Measurements from ENCODE around the gene SLC25A12. TPM values are rescaled to one million over a fixed set of nuclear protein-coding genes. Genes with fewer than 3 reads are reported as not detected.

SLC25A12 gene
- total and polyA plus RNA-seq, 2 donors (not counting 3 experiments of a cell fraction or from before 2014, with no cell fraction given), result 13.6 to 17.1 TPM

DNA sequence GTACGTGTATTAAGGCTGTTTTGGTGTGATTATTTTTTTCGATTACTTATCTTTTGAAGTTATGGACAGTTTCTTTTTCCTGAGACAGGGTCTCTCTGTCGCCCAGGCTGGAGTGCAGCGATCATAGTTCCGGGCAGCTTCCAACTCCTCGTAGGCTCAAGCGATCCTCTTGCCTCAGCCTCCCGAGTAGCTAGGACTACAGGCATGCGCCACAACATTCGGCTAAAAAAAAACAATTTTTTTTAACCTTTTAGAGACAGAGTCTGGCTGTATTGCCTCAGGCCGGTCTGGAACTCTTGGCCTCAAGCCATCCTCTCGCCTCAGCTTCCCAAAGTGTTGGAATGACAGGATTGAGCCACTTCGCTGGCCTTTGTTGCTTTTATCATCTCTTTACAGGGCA lies 29.2 kb upstream of the SLC25A12 start:
- peak overlapping the region; percentile 87 for H3K9ac ChIP-seq (replicated peaks; ENCODE audit: extremely low read depth, insufficient read depth, low read length)
- H3K79me2 ChIP-seq (ENCODE audit: control insufficient read depth, insufficient read depth, low read length), result peaks cover 27% of the 10 kb centered on the region
- CTCF ChIA-PET, result interaction anchor here (1.1 to 2.0 kb wide), 5 partner anchors 17 to 217 kb away, joined by 3 to 6 read pairs (median 4); no protein-coding TSS in a partner anchor
- no peak for FAIRE-seq
- dilution Hi-C loops (cut with MboI; ENCODE audit: extremely low pct_ligation_motif_present, low sequenced_read_pairs), result no loop called here
- peaks cover 13% of the 10 kb centered on the region for H3K4me1 ChIP-seq (ENCODE audit: control insufficient read depth, extremely low read depth, insufficient read depth, low read length)
- no peak for TF ChIP-seq POLR2A (IDR thresholded peaks at IDR 0.05; ENCODE audit: low read depth, low read length)
- TF ChIP-seq, protein P1, sequence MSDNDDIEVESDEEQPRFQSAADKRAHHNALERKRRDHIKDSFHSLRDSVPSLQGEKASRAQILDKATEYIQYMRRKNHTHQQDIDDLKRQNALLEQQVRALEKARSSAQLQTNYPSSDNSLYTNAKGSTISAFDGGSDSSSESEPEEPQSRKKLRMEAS (IDR thresholded peaks at IDR 0.05; ENCODE audit: insufficient read depth, insufficient read length), result no peak
- TF ChIP-seq MYC (IDR thresholded peaks at IDR 0.05; ENCODE audit: low read depth, low read length), result no peak
- TF ChIP-seq FOS (IDR thresholded peaks at IDR 0.05; ENCODE audit: borderline replicate concordance, insufficient read depth, low read length), result no peak
- TF ChIP-seq, protein P2, sequence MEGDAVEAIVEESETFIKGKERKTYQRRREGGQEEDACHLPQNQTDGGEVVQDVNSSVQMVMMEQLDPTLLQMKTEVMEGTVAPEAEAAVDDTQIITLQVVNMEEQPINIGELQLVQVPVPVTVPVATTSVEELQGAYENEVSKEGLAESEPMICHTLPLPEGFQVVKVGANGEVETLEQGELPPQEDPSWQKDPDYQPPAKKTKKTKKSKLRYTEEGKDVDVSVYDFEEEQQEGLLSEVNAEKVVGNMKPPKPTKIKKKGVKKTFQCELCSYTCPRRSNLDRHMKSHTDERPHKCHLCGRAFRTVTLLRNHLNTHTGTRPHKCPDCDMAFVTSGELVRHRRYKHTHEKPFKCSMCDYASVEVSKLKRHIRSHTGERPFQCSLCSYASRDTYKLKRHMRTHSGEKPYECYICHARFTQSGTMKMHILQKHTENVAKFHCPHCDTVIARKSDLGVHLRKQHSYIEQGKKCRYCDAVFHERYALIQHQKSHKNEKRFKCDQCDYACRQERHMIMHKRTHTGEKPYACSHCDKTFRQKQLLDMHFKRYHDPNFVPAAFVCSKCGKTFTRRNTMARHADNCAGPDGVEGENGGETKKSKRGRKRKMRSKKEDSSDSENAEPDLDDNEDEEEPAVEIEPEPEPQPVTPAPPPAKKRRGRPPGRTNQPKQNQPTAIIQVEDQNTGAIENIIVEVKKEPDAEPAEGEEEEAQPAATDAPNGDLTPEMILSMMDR (IDR thresholded peaks at IDR 0.05; ENCODE audit: extremely low read depth in 1 of 2, insufficient read depth in 1 of 2, low read depth in 1 of 2, low read length in 2 of 2), result no peak
- no peak for TF ChIP-seq POLR2AphosphoS5 (IDR thresholded peaks at IDR 0.05; ENCODE audit: insufficient read depth, low read depth, low read length)
- peak overlapping the region; percentile 77 for H3K27ac ChIP-seq (ENCODE audit: insufficient read depth, low read depth, low read length)
- H3K4me3 ChIP-seq (replicated peaks in 1 of 3; ENCODE audit: insufficient read depth in 1 of 3, low read depth in 1 of 3, low read length in 3 of 3), result peak overlapping the region; percentile 32 to 79 (median 57)
- H2AFZ ChIP-seq (ENCODE audit: low read depth, low read length), result no peak overlapping the region
- H3K9me1 ChIP-seq (replicated peaks; ENCODE audit: control insufficient read depth, extremely low read depth, insufficient read depth, low read length), result no peaks in the 10 kb centered on the region
- H3K9me3 ChIP-seq (replicated peaks; ENCODE audit: control insufficient read depth, insufficient read depth, low read length), result no peaks in the 10 kb centered on the region
- H3K36me3 ChIP-seq (ENCODE audit: control insufficient read depth in 2 of 2, extremely low read depth in 1 of 2, insufficient read depth in 2 of 2, low read length in 2 of 2), result no peaks in the 10 kb centered on the region
- no peaks in the 10 kb centered on the region for H3K27me3 ChIP-seq (ENCODE audit: control insufficient read depth in 2 of 2, insufficient read depth in 2 of 2, low read length in 2 of 2)
- POLR2A ChIA-PET, result interaction anchor here (0.7 kb wide), 1 partner anchor 352 kb away, joined by 4 read pairs; no protein-coding TSS in a partner anchor
- intact Hi-C loops (cut with micrococcal nuclease), result loop anchor here (2.0 to 5.0 kb wide), 4 partner anchors 76 to 210 kb away; partner anchors contain the start of genes DLX1 and METAP1D
- peak overlapping the region; percentile 95 for H3K4me2 ChIP-seq (ENCODE audit: insufficient read depth, low read length)
- no TSS peak for BruUV-seq (replicated peaks)
- DNase-seq (ENCODE audit: low read depth, low spot score), result peak; percentile 31
- H4K20me1 ChIP-seq (replicated peaks; ENCODE audit: control insufficient read depth, extremely low read depth, insufficient read depth, low read length), result no peaks in the 10 kb centered on the region
